SK-N-SH (cell line): Measurements from ENCODE around the gene LDB3. TPM values are rescaled to one million over a fixed set of nuclear protein-coding genes. Genes with fewer than 3 reads are reported as not detected.

Experiments
- CTCF ChIA-PET: fragments of 300-600, 350-600 bp; formaldehyde crosslinking; extraction: SDS; loops from one replicate; lab custom pipeline; 2021; lab: Yijun Ruan, JAX
- POLR2A ChIA-PET: fragments of 350-600 bp; sonication (Branson Sonifier 250); formaldehyde crosslinking; extraction: SDS; loops from one replicate; lab custom pipeline; 2020; ENCODE audit warnings: antibody characterized with exemption, inconsistent platforms; lab: Yijun Ruan, JAX
- DNase-seq: peaks from one replicate; pipeline ENCODE4 v3.0.0; 2012
- H2AFZ ChIP-seq: fragments of 200-600 bp; sonication (generic); 2 replicates; pipeline ENCODE4 v1.8.1; 2016; ENCODE audit warnings: antibody characterized with exemption, mild to moderate bottlenecking, low read depth
- H3F3A ChIP-seq: fragments of 200-600 bp; sonication (generic); replicated peaks from 2 replicates; pipeline ENCODE3; 2016; ENCODE audit warnings: antibody characterized with exemption, mild to moderate bottlenecking; ENCODE audit not compliant: insufficient read depth
- H3K27ac ChIP-seq, 2 experiments: fragments of 200-500 bp in 1 of 2; fragments of 200-600 bp in 1 of 2; sonication (Bioruptor generic) in 1 of 2; sonication (generic), shearing (Covaris generic) in 1 of 2; 2 replicates each; pipeline versions ENCODE4 v1.5.1 to v1.6.1; 2014 to 2016; ENCODE audit warnings: low read depth in 2 of 2, inconsistent platforms in 1 of 2, low read length in 1 of 2, mild to moderate bottlenecking in 1 of 2, mixed read lengths in 1 of 2
- H3K27me3 ChIP-seq: fragments of 200-600 bp; sonication (generic), shearing (Covaris generic); 2 replicates; pipeline ENCODE4 v1.6.1; 2016; ENCODE audit warnings: mixed run types; ENCODE audit not compliant: insufficient read depth
- H3K36me3 ChIP-seq, 2 experiments: fragments of 200-500 bp in 1 of 2; fragments of 200-600 bp in 1 of 2; sonication (Bioruptor generic) in 1 of 2; sonication (generic) in 1 of 2; replicated peaks in 1 of 2; 2 replicates each; pipeline versions ENCODE3 to v1.5.1; 2014 to 2016; ENCODE audit warnings: low read length in 1 of 2, mild to moderate bottlenecking in 1 of 2; ENCODE audit not compliant: insufficient read depth in 2 of 2, control insufficient read depth in 1 of 2
- H3K4me1 ChIP-seq, 2 experiments: fragments of 200-500 bp in 1 of 2; fragments of 200-600 bp in 1 of 2; sonication (Bioruptor generic) in 1 of 2; sonication (generic), shearing (Covaris generic) in 1 of 2; 2 replicates each; pipeline versions ENCODE4 v1.5.1 to v1.6.1; 2014 to 2016; ENCODE audit warnings: low read depth in 1 of 2, low read length in 1 of 2, mixed run types in 1 of 2; ENCODE audit not compliant: insufficient read depth in 2 of 2, control insufficient read depth in 1 of 2
- H3K4me2 ChIP-seq: fragments of 200-600 bp; sonication (generic), shearing (Covaris generic); 2 replicates; pipeline ENCODE4 v1.6.1; 2017; ENCODE audit warnings: mixed run types
- H3K4me3 ChIP-seq, 2 experiments: fragments of 200-500 bp in 1 of 2; fragments of 200-600 bp in 1 of 2; sonication (Bioruptor generic) in 1 of 2; sonication (generic), shearing (Covaris generic) in 1 of 2; 2 replicates each; pipeline versions ENCODE4 v1.5.1 to v1.8.1; 2014 to 2016; ENCODE audit warnings: low read depth in 2 of 2, inconsistent platforms in 1 of 2, low read length in 1 of 2, mild to moderate bottlenecking in 1 of 2, mixed read lengths in 1 of 2, moderate library complexity in 1 of 2
- H3K79me2 ChIP-seq: fragments of 200-600 bp; sonication (generic); 2 replicates; pipeline ENCODE4 v1.8.1; 2017; ENCODE audit warnings: mild to moderate bottlenecking; ENCODE audit not compliant: insufficient read depth
- H3K9ac ChIP-seq: fragments of 200-600 bp; sonication (generic); 2 replicates; pipeline ENCODE4 v1.6.1; 2017; ENCODE audit warnings: mixed run types
- H3K9me2 ChIP-seq: fragments of 200-600 bp; sonication (generic); 2 replicates; pipeline ENCODE4 v1.6.1; 2017; ENCODE audit warnings: mixed run types
- H3K9me3 ChIP-seq: fragments of 200-600 bp; sonication (generic); 2 replicates; pipeline ENCODE4 v1.6.1; 2017; ENCODE audit warnings: mixed run types, mild to moderate bottlenecking, moderate library complexity
- H4K20me1 ChIP-seq: fragments of 200-600 bp; sonication (generic); 2 replicates; pipeline ENCODE4 v1.6.1; 2017; ENCODE audit warnings: mild to moderate bottlenecking, mixed run types; ENCODE audit not compliant: insufficient read depth
- ELF1 ChIP-seq: IDR thresholded peaks from 2 replicates; pipeline ENCODE4 v1.4.0; 2012
- EP300 ChIP-seq, 2 experiments: IDR thresholded peaks; 2 replicates each; pipeline versions ENCODE4 v1.4.0 to v1.6.1; 2012; ENCODE audit warnings: borderline replicate concordance in 1 of 2, low read depth in 1 of 2, low read length in 1 of 2
- FOXJ3 ChIP-seq: sonication (generic); formaldehyde crosslinking; IDR thresholded peaks from 2 replicates; pipeline ENCODE4 v1.5.1; 2020; ENCODE audit warnings: mild to moderate bottlenecking, missing genetic modification reagents
- MAX ChIP-seq: IDR thresholded peaks from 2 replicates; pipeline ENCODE4 v1.4.0; 2012; ENCODE audit warnings: low read depth
- MXI1 ChIP-seq: IDR thresholded peaks from 2 replicates; pipeline ENCODE4 v1.6.1; 2012; ENCODE audit warnings: mild to moderate bottlenecking, low read depth, low read length, improper control_type of control experiment
- NFIC ChIP-seq: IDR thresholded peaks from 2 replicates; pipeline ENCODE4 v1.4.0; 2012; ENCODE audit warnings: borderline replicate concordance
- NRF1 ChIP-seq: IDR thresholded peaks from 2 replicates; pipeline ENCODE4 v1.6.1; 2012; ENCODE audit warnings: low read depth, mild to moderate bottlenecking, low read length
- RAD21 ChIP-seq: IDR thresholded peaks from 2 replicates; pipeline ENCODE4 v1.6.1; 2012; ENCODE audit warnings: mild to moderate bottlenecking, low read length
- RCOR1 ChIP-seq: fragments of 150-350 bp; IDR thresholded peaks from 2 replicates; pipeline ENCODE4 v1.6.1; 2017; ENCODE audit warnings: antibody characterized with exemption, low read length
- RXRA ChIP-seq: IDR thresholded peaks from 2 replicates; pipeline ENCODE4 v1.4.0; 2012; ENCODE audit warnings: low read depth, mild to moderate bottlenecking, borderline replicate concordance
- SMC3 ChIP-seq: IDR thresholded peaks from 2 replicates; pipeline ENCODE4 v1.6.1; 2012; ENCODE audit warnings: low read depth, low read length, improper control_type of control experiment
- USF1 ChIP-seq: IDR thresholded peaks from 2 replicates; pipeline ENCODE4 v1.4.0; 2012; ENCODE audit warnings: low read depth, borderline replicate concordance
- YY1 ChIP-seq: IDR thresholded peaks from 2 replicates; pipeline ENCODE4 v1.4.0; 2012; ENCODE audit warnings: low read depth, mild to moderate bottlenecking
- WGBS: methylation state at CpG from one replicate; pipeline ENCODE4 v1.1.6; 2017; ENCODE audit warnings: low lambda C conversion rate; 5-methylcytosine and 5-hydroxymethylcytosine counted together
- polyA plus RNA-seq, 3 experiments: library from polyadenylated mRNA; depleted of rRNA; stranded (reverse); fragments of >200 nt; gene quantifications; 2 replicates each; pipeline ENCODE4 v1.2.3, GENCODE V29; 2012
- TF ChIP-seq, protein P1 (sequence below): IDR thresholded peaks from 2 replicates; pipeline ENCODE4 v1.4.0; 2012; ENCODE audit warnings: low read depth, borderline replicate concordance
- TF ChIP-seq, protein P2 (sequence below): fragments of 150-350 bp; IDR thresholded peaks from 2 replicates; pipeline ENCODE4 v1.6.1; 2016; ENCODE audit warnings: mild to moderate bottlenecking, low read depth, low read length

LDB3 gene
- polyA plus RNA-seq, 1 of the 3 experiments (the other 2 are of a cell fraction) = 0.48 TPM

- no peaks in the 10 kb centered on the region for H3K36me3 ChIP-seq
- WGBS = 69% methylated on average over 1 of the region's 1 CpG
- ChIA-PET CTCF (interaction anchor here (0.7 kb wide), 1 partner anchor 9 kb away, joined by 3 read pairs; no protein-coding TSS in a partner anchor), POLR2A (no interaction called here)
- H3K9ac ChIP-seq = no peak overlapping the region
- H3K79me2 ChIP-seq = no peaks in the 10 kb centered on the region
- no peak for TF ChIP-seq YY1
- TF ChIP-seq, protein P1, sequence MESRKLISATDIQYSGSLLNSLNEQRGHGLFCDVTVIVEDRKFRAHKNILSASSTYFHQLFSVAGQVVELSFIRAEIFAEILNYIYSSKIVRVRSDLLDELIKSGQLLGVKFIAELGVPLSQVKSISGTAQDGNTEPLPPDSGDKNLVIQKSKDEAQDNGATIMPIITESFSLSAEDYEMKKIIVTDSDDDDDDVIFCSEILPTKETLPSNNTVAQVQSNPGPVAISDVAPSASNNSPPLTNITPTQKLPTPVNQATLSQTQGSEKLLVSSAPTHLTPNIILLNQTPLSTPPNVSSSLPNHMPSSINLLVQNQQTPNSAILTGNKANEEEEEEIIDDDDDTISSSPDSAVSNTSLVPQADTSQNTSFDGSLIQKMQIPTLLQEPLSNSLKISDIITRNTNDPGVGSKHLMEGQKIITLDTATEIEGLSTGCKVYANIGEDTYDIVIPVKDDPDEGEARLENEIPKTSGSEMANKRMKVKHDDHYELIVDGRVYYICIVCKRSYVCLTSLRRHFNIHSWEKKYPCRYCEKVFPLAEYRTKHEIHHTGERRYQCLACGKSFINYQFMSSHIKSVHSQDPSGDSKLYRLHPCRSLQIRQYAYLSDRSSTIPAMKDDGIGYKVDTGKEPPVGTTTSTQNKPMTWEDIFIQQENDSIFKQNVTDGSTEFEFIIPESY = no peak
- TF ChIP-seq MXI1 = no peak
- TF ChIP-seq NFIC = no peak
- no peak for TF ChIP-seq ELF1
- H3F3A ChIP-seq = no peaks in the 10 kb centered on the region
- H3K9me2 ChIP-seq = no peaks in the 10 kb centered on the region
- no peak overlapping the region for H2AFZ ChIP-seq
- no peak overlapping the region for H3K4me2 ChIP-seq
- no peaks in the 10 kb centered on the region for H3K9me3 ChIP-seq
- DNase-seq = no peak
- H3K27me3 ChIP-seq = no peaks in the 10 kb centered on the region
- peaks cover 0 to 8% of the 10 kb centered on the region in 2 experiments; a peak in 1 of 4 replicates for H3K4me1 ChIP-seq
- no peak overlapping the region for H3K4me3 ChIP-seq
- no peak overlapping the region for H3K27ac ChIP-seq
- H4K20me1 ChIP-seq = no peaks in the 10 kb centered on the region
Observed at GRCh38 chr10:86726677-86726999, 58.3 kb downstream of the LDB3 start.

GRCh38 chr10:86727470-86727869 lies 59.2 kb downstream of the LDB3 start:
- no peak for DNase-seq
- Histone ChIP-seq H2AFZ (no peak overlapping the region), H3K9me3 (no peaks in the 10 kb centered on the region), H3K4me2 (no peak overlapping the region), H3K36me3 (no peaks in the 10 kb centered on the region), H3K9me2 (no peaks in the 10 kb centered on the region), H3K27ac (no peak overlapping the region), H3K4me3 (no peak overlapping the region), H3K9ac (no peak overlapping the region), H3F3A (no peaks in the 10 kb centered on the region), H3K4me1 (peaks cover 0 to 8% of the 10 kb centered on the region in 2 experiments; a peak in 1 of 4 replicates), H4K20me1 (no peaks in the 10 kb centered on the region), H3K79me2 (no peaks in the 10 kb centered on the region), H3K27me3 (no peaks in the 10 kb centered on the region)
- TF ChIP-seq NRF1 (no peak), YY1 (no peak), SMC3 (no peak), NFIC (no peak), RXRA (no peak), MXI1 (no peak), EP300 (IDR thresholded peaks at IDR 0.05; ENCODE audit: borderline replicate concordance in 1 of 2, low read depth in 1 of 2, low read length in 1 of 2) (no peak)
- CTCF ChIA-PET = no interaction called here
- WGBS = 91% methylated on average over 6 of the region's 6 CpGs
- POLR2A ChIA-PET = no interaction called here

GRCh38 chr10:86728056-86728455 lies 59.7 kb downstream of the LDB3 start:
- Histone ChIP-seq H3K4me2 (no peak overlapping the region), H3K36me3 (no peaks in the 10 kb centered on the region), H3K4me3 (no peak overlapping the region), H3K27ac (no peak overlapping the region), H3K9me2 (no peaks in the 10 kb centered on the region), H3K79me2 (no peaks in the 10 kb centered on the region), H3K9ac (no peak overlapping the region), H3K9me3 (no peaks in the 10 kb centered on the region), H3F3A (no peaks in the 10 kb centered on the region), H3K27me3 (no peaks in the 10 kb centered on the region), H3K4me1 (peaks cover 0 to 8% of the 10 kb centered on the region in 2 experiments; a peak in 1 of 4 replicates), H4K20me1 (no peaks in the 10 kb centered on the region), H2AFZ (no peak overlapping the region)
- WGBS = 86% methylated on average over 3 of the region's 3 CpGs
- ChIA-PET POLR2A (no interaction called here), CTCF (no interaction called here)
- TF ChIP-seq USF1 (no peak), NRF1 (no peak), FOXJ3 (CRISPR knock-in tag) (no peak), MAX (no peak), RAD21 (no peak), EP300 (IDR thresholded peaks at IDR 0.05; ENCODE audit: borderline replicate concordance in 1 of 2, low read depth in 1 of 2, low read length in 1 of 2) (no peak), RCOR1 (no peak)
- TF ChIP-seq, protein P2, sequence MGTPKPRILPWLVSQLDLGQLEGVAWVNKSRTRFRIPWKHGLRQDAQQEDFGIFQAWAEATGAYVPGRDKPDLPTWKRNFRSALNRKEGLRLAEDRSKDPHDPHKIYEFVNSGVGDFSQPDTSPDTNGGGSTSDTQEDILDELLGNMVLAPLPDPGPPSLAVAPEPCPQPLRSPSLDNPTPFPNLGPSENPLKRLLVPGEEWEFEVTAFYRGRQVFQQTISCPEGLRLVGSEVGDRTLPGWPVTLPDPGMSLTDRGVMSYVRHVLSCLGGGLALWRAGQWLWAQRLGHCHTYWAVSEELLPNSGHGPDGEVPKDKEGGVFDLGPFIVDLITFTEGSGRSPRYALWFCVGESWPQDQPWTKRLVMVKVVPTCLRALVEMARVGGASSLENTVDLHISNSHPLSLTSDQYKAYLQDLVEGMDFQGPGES = no peak
- DNase-seq = no peak
